SH-SY5Y (cell line): Measurements from ENCODE around the gene GPR15LG.

ENCODE experiments used
- GATA2 ChIP-seq: IDR thresholded peaks from 2 replicates; pipeline ENCODE4 v1.6.1; 2011; ENCODE audit warnings: mild to moderate bottlenecking, low read depth, low read length
- GATA3 ChIP-seq: IDR thresholded peaks from 2 replicates; pipeline ENCODE4 v1.6.1; 2011; ENCODE audit warnings: low read depth, mild to moderate bottlenecking, low read length, moderate library complexity

- TF ChIP-seq GATA2: no peak
- TF ChIP-seq GATA3: peak; percentile 29; the same call in 1 of the 2 replicates
Measured at GRCh38 chr10:84139126-84140035, 34.2 kb upstream of the GPR15LG start, which contains the start of gene GHITM.
